ENCODE measurements around the gene KCTD1. TPM values are rescaled to one million over a fixed set of nuclear protein-coding genes. Genes with fewer than 3 reads are reported as not detected.

Gene KCTD1
- total RNA-seq, 1 donor from 2014 or later = 17.1 TPM

GRCh38 chr18:26516964-26517363 is 31.4 kb downstream of the KCTD1 start:
- Histone ChIP-seq H3K9me3 (ENCODE audit: low read depth) (no peaks in the 10 kb centered on the region), H3K27me3 (no peaks in the 10 kb centered on the region), H3K4me2 (no peak overlapping the region), H3F3A (ENCODE audit: low read depth) (no peaks in the 10 kb centered on the region), H3K36me3 (no peaks in the 10 kb centered on the region), H3K9ac (no peak overlapping the region), H3K4me1 (peaks cover 7% of the 10 kb centered on the region), H3K4me3 (no peak overlapping the region), H3K27ac (no peak overlapping the region), H3K79me2 (ENCODE audit: low read depth) (no peaks in the 10 kb centered on the region), H2AFZ (replicated peaks) (no peak overlapping the region), H4K20me1 (ENCODE audit: low read depth) (peaks cover under 1% of the 10 kb centered on the region)
- H3K27me3 Mint-ChIP-seq (ENCODE audit: insufficient read depth, low read depth) = peaks cover 3% of the 10 kb centered on the region
- H3K9me3 Mint-ChIP-seq = no peaks in the 10 kb centered on the region
- no peak for DNase-seq (ENCODE audit: low spot score)
- TF ChIP-seq CTCF (IDR thresholded peaks at IDR 0.05) (no peak), EZH2 (IDR thresholded peaks at IDR 0.05) (no peak), EZH2phosphoT487 (IDR thresholded peaks at IDR 0.05) (no peak)
- no peaks in the 10 kb centered on the region for H3K36me3 Mint-ChIP-seq
- H3K4me3 Mint-ChIP-seq = no peak overlapping the region
- H3K4me1 Mint-ChIP-seq = peaks cover 30% of the 10 kb centered on the region
- no peak overlapping the region for H3K27ac Mint-ChIP-seq

- Histone ChIP-seq H3K9ac (no peak overlapping the region), H2AFZ (replicated peaks) (no peak overlapping the region), H3K4me3 (no peak overlapping the region), H3K79me2 (ENCODE audit: low read depth) (no peaks in the 10 kb centered on the region), H3K27ac (no peak overlapping the region), H3K4me1 (peaks cover 7% of the 10 kb centered on the region), H3F3A (ENCODE audit: low read depth) (no peaks in the 10 kb centered on the region), H4K20me1 (ENCODE audit: low read depth) (no peaks in the 10 kb centered on the region), H3K27me3 (no peaks in the 10 kb centered on the region), H3K9me3 (ENCODE audit: low read depth) (no peaks in the 10 kb centered on the region), H3K4me2 (no peak overlapping the region), H3K36me3 (no peaks in the 10 kb centered on the region)
- DNase-seq (ENCODE audit: low spot score) = no peak
- H3K27me3 Mint-ChIP-seq (ENCODE audit: insufficient read depth, low read depth) = peaks cover 4% of the 10 kb centered on the region
- no peaks in the 10 kb centered on the region for H3K9me3 Mint-ChIP-seq
- H3K4me1 Mint-ChIP-seq = peaks cover 34% of the 10 kb centered on the region
- H3K4me3 Mint-ChIP-seq = no peak overlapping the region
- no peak for TF ChIP-seq CTCF (IDR thresholded peaks at IDR 0.05)
- TF ChIP-seq EZH2 (IDR thresholded peaks at IDR 0.05) = no peak
- TF ChIP-seq EZH2phosphoT487 (IDR thresholded peaks at IDR 0.05) = no peak
- no peaks in the 10 kb centered on the region for H3K36me3 Mint-ChIP-seq
- no peak overlapping the region for H3K27ac Mint-ChIP-seq
Observed at GRCh38 chr18:26515643-26516487, 32.5 kb downstream of the KCTD1 start.

GRCh38 chr18:26511339-26512071 is 36.8 kb downstream of the KCTD1 start:
- no peaks in the 10 kb centered on the region for H3K27me3 ChIP-seq
- no peak overlapping the region for H3K4me2 ChIP-seq
- peaks cover 4% of the 10 kb centered on the region for H3K27me3 Mint-ChIP-seq (ENCODE audit: insufficient read depth, low read depth)
- H3K4me3 ChIP-seq = no peak overlapping the region
- H3K9ac ChIP-seq = no peak overlapping the region
- no peak overlapping the region for H2AFZ ChIP-seq (replicated peaks)
- no peaks in the 10 kb centered on the region for H3K36me3 Mint-ChIP-seq
- no peak for TF ChIP-seq CTCF (IDR thresholded peaks at IDR 0.05)
- TF ChIP-seq EZH2 (IDR thresholded peaks at IDR 0.05) = no peak
- no peak for TF ChIP-seq EZH2phosphoT487 (IDR thresholded peaks at IDR 0.05)
- no peak overlapping the region for H3K27ac Mint-ChIP-seq
- no peak overlapping the region for H3K4me3 Mint-ChIP-seq
- no peaks in the 10 kb centered on the region for H3K9me3 ChIP-seq (ENCODE audit: low read depth)
- DNase-seq (ENCODE audit: low spot score) = no peak
- no peaks in the 10 kb centered on the region for H3K9me3 Mint-ChIP-seq
- H3K79me2 ChIP-seq (ENCODE audit: low read depth) = no peaks in the 10 kb centered on the region
- no peak overlapping the region for H3K27ac ChIP-seq
- H4K20me1 ChIP-seq (ENCODE audit: low read depth) = no peaks in the 10 kb centered on the region
- H3K36me3 ChIP-seq = no peaks in the 10 kb centered on the region
- H3F3A ChIP-seq (ENCODE audit: low read depth) = no peaks in the 10 kb centered on the region
- peaks cover 12% of the 10 kb centered on the region for H3K4me1 ChIP-seq
- H3K4me1 Mint-ChIP-seq = peaks cover 34% of the 10 kb centered on the region

All from neural progenitor cell (in vitro differentiated cells).